Ramos (cell line): Measurements from ENCODE around the gene GEMIN5.
"Not testable (repeated sequence)": the region's sequence is repeated elsewhere in the genome, so short reads cannot be mapped to it uniquely, and the experiment has no call there.

Source experiments
- in situ Hi-C: fragments of 300-500 bp; cut with MboI; formaldehyde crosslinking; loops from one replicate; pipeline ENCODE4 v1.14.3; 2022; ENCODE audit warnings: low sequenced_read_pairs; ENCODE audit not compliant: unreplicated experiment

GEMIN5 gene, protein sequence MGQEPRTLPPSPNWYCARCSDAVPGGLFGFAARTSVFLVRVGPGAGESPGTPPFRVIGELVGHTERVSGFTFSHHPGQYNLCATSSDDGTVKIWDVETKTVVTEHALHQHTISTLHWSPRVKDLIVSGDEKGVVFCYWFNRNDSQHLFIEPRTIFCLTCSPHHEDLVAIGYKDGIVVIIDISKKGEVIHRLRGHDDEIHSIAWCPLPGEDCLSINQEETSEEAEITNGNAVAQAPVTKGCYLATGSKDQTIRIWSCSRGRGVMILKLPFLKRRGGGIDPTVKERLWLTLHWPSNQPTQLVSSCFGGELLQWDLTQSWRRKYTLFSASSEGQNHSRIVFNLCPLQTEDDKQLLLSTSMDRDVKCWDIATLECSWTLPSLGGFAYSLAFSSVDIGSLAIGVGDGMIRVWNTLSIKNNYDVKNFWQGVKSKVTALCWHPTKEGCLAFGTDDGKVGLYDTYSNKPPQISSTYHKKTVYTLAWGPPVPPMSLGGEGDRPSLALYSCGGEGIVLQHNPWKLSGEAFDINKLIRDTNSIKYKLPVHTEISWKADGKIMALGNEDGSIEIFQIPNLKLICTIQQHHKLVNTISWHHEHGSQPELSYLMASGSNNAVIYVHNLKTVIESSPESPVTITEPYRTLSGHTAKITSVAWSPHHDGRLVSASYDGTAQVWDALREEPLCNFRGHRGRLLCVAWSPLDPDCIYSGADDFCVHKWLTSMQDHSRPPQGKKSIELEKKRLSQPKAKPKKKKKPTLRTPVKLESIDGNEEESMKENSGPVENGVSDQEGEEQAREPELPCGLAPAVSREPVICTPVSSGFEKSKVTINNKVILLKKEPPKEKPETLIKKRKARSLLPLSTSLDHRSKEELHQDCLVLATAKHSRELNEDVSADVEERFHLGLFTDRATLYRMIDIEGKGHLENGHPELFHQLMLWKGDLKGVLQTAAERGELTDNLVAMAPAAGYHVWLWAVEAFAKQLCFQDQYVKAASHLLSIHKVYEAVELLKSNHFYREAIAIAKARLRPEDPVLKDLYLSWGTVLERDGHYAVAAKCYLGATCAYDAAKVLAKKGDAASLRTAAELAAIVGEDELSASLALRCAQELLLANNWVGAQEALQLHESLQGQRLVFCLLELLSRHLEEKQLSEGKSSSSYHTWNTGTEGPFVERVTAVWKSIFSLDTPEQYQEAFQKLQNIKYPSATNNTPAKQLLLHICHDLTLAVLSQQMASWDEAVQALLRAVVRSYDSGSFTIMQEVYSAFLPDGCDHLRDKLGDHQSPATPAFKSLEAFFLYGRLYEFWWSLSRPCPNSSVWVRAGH (N-terminal part only)

DNA sequence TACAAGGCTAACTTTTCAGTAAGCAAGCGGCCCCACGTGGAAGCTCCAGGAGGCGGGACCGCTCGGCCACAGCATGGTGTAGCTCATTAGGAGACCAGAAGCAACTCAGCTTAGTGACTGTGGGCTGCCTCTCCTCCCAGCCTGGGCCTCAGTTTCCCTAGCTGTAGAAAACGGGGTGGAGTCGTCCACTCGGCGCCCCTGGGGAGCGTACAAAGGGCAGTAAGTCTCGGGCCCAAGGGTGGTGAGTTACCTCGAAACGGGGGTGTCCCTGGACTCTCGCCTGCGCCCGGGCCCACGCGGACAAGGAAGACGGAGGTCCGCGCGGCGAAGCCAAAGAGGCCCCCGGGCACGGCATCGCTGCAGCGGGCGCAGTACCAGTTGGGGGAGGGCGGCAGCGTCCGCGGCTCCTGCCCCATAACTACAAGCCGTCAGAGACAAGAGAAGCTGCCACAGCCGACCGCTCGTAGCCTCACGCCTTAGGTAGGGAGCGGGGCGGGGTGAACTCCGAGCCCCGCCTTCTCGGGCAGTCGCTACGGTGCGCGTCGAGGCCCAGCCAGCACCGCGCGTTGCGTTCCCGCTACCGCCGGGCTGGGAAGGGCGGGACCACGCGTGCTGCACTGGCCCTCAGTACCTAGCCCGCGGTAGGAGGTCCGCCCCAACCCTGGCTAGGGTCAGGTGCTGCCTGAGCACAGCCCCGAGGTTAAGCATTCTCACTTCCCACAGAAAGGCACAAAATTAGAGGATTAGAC lies at the start of gene GEMIN5:
GEMIN5 (minus strand) TSS at position 494 of the 749 bp plus-strand sequence; CDS start at position 416, 78 bp downstream.
- in situ Hi-C loops: no loop called here

DNA sequence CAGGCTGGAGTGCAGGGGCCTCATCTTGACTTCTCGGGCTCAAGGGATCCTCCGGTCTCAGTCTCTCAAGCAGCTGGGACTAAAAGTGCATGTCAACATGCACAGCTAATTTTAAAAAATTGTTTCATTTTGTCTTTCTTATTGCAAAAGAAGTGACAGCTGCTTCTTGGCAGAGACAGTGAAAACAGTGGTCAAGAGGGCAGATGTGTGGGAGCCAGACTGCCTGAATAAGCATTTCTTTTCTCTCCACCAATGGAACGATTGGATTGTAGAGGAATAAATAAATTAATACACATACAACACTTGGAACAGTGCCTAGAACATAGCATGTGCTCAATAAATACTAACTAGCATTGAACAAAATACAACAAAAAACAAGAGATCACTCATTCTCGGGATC lies 48.1 kb upstream of the GEMIN5 start:
- in situ Hi-C loops: no loop called here

DNA sequence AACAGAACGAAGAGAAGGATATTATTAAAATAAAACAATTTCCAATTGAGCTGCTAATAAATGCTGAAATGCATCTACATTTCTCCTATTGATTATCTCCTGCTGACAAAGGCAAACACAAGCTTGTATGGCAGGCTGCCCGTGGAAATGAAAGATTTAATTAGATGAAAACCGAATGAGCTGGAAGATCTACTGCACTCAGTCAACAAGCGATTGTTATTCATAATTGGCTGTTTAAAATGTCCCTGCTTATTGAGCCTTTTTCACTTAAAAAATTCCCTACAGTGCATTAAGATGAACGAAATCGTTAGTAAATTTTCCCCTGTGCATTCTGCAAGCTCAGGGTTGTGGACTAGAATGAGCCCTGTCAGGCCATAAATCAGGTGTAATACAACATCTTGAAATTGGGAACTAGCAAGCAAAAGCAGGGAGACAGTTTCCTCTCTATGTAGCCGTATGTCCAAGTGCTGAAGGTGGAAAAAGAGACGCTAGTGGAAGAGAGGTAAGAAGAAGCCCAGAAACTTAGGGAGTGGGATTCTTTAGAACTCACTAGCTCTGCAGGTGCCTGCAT lies 47.0 kb upstream of the GEMIN5 start:
- in situ Hi-C loops: no loop called here

DNA sequence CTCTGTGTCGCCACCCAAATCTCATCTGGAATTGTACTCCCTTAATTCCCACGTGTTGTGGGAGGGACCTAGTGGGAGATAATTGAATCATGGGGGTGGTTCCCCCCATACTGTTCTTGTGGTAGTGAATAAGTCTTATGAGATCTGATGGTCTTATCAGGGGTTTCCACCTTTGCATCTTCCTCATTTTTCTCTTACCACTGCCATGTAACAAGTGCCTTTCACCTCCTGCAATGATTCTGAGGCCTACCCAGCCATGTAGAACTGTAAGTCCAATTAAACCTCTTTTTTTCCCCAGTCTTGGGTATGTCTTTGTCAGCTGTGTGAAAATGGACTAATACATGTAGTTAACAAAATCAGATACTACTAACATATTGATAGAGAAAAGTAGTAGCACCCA lies 40.3 kb upstream of the GEMIN5 start:
- in situ Hi-C loops: not testable (repeated sequence)

DNA sequence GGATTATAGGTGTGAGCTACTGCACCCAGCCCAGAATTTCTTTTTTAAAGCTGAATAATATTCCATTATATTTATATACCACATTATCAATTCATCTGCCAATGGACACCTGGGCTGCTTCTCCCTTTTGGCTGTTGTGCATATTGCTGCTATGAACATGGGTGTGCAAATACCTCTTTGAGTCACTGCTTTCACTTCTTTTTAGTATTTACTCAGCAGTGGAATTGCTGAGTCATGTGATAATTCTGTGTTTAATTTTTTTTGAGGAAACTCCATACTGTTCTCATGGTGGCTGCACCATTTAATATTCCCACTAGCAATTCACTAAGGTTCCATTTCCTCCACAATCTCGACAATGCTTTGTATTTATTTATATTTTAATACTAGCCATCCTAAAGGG lies 39.4 kb upstream of the GEMIN5 start:
- in situ Hi-C loops: no loop called here

DNA sequence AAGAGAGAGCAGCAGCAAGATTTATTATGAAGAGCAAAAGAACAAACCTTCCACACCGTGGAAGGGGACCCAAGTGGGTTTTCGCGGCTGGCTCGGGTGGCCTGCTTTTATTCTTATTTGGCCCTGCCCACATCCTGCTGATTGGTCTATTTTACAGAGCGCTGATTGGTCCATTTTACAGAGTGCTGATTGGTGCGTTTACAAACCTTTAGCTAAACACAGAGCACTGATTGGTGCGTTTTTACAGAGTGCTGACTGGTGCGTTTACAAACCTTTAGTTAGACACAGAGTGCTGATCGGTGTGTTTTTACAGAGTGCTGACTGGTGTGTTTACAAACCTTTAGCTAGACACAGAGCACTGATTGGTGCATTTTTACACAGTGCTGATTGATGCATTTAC lies 38.1 kb upstream of the GEMIN5 start:
- in situ Hi-C loops: not testable (repeated sequence)

DNA sequence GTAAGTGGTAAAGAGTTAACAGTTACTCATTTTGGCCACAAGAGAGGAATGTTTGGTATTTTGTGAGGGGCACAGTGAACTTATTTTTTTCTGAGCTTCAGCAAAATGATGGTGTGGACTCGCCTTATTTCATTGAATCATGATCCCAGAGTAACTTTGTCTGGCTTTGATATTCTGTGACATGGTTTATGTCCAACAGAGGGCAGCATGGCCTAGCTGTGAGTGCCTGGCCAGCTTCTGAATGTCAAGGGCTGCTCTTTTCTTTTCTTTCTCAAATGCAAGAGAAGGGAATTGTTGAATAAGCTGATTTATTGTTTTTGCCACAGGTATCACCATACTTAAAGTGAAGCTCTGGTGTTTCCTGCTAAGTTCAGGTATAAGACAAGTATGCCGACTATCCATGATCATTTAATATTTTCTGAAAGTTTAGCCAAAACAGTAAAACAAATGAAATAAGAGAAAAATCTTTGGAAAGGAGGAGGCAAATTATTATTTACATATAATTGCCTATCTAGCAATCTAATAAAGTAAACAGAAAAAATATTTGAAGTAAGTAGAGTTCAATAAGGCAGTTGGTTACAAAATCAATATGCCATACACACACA lies 34.6 kb upstream of the GEMIN5 start:
- in situ Hi-C loops: no loop called here

DNA sequence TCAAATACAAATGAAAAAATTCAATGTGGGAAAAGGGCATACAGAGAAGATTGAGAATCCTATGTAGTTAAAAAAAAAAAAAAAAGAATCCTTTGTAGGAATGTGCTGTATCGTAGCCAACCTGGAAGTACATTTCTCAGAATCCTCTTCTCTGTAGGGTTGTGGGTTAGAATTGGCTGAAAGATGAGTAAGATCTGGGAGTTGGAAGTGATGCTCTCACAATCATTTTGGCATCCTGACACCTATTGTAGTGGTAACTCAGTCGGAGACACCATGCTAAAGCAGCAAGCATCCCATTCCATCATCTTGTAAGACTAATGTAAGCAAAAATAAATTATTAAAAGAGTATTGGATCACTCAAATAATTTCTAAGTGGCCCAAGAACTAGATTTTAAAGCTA lies 33.5 kb upstream of the GEMIN5 start:
- in situ Hi-C loops: no loop called here

DNA sequence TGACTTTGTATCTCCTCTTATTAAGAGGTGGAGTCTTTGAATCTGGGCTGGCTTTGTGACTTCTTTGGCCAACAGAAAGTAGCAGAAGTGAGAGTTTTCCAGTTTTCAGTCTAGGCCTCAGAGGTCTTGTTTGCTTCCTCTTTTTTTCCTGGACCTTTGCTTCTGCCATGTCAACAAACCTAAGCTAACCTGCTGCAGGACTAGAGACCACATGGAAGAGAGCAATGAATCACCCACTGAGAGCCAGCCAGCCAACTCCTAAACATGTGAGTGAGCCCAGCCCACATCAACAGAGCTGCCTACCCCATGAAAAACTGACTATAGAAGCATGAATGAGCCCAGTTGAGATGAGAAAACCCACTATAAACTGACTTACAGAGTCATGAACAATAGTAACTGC lies 32.7 kb upstream of the GEMIN5 start:
- in situ Hi-C loops: no loop called here

DNA sequence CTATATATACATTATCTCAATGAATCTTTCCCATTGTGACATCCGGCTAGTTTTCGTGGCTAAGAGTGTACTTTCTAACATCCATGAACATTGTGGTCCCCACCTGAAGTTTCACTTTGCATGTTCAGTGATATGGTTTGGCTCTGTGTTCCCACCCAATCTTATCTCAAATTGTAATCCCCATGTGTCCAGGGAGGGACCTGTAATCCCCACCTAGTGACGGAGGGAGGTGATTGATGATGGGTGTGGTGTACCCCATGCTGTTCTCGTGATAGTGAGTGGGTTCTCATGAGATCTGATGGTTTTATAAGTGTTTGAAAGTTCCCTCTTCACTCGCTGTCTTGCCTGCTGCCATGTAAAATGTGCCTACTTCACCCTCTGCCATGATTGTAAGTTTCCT lies 30.9 kb upstream of the GEMIN5 start:
- in situ Hi-C loops: no loop called here

DNA sequence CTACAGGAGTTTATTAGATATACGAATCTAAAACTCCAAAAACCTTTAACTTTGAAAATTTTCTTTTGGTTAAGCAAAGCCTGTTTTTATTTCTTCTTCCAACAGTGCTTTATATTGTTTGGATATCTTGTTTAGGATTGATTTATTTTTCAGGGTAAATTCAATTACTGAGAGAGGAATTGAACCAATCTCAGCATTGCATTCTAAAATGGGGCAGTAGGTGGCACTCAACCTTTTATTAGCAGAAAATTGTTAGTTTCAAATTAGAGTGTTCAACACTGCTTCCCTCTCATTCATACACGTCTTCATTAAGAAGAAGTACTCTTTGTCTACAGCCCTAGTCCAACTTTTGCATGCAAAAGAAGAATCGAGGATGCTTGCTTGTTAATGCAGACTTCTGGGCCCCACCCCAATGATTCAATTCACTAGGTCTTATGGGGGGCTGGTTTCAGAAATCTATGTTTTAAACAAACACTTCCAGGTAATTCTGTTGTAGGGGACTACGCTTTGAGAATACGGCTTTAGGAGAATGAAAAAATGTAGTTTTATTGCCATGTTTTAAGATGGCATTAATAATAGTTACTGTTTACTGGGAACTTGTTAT lies 29.5 kb upstream of the GEMIN5 start:
- in situ Hi-C loops: no loop called here

DNA sequence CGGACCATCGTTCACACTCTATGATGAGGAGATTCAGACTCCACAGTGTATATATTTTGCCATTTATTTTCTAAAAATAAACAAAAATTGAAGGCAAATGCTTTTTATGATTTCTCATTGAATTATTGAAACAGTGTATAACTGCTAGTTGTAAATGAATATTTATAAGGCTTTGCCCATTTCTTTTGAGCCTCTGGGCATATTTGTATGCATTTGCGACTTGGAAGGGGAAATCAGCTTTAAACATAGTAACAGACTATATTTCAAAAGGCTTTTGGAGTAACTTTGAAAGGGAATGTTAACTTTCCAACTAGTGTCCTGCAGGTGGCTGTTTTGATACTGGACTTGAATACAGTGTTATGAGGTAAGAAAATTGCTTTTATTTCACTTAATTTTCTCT lies 28.9 kb upstream of the GEMIN5 start:
- in situ Hi-C loops: no loop called here

DNA sequence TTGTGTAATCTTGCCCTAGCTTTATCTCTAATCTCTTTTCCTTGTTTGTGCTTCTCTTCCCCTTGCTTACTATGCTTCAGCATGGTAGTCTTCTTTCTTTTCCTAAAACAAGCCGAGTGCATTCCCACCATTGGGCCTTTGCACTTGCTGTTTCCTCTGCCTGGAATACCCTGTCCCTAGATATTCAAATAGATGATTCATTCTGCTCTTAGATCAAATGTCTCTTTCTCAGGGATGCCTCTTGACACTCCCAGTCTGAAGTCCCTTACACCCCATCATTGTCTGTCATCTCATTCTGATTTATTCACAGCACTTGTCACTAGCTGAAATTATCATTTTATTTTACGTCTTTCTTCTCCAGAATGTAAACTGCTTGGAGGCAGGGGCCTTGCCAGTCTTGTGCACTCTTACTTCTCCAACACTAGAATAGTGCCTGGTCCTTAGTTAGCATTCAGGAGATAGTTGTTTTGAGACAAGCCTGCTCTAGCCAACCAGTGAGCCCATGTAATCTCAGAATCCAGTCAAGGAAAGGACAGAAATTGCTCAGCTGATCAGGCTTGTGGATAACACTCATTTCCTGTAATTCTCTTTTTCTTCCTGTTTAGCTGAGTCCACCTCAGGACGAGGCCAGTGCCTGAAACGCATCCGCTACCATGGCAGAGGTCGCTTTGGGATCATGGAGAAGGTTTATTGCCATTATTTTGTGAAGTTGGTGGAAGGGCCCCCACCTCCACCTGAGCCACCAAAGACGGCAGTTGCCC lies 28.2 kb upstream of the GEMIN5 start:
- in situ Hi-C loops: no loop called here

DNA sequence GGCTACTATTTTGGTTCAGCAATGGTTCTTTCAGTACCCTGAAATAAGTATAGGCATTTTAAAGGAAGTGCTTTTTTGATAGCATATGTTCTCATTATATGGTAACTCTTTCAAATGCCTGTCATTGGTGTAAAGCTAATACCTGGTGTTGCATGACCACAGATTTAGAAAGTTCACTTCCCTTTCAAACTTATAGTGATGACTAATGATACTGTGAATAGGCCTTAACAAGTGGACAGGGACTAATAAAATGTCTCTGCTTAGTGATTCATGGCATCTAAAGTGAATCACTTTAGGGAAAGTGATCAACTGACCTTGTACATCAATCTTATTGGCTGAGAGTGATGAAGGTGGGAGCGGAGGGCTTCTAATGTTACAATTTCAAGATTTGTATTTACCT lies 24.5 kb upstream of the GEMIN5 start:
- in situ Hi-C loops: no loop called here

DNA sequence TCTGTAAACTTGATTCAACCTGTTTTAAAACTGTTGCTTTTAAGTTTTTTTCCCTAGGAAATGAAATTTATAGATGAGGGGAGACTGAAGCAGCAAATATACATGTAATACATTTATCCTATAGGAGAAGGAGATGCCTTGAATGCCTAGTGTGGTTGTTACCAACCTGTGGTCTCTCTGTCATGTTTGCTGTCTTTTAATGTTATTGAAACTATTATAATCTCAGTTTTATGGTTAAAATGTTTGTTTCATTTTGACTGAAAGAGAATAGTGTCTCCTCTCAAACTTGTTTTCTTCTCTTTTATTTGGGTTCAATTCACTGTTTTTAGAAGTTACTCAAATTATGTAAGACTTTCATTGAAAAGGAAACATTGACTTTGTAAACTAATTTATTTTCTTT lies 18.7 kb upstream of the GEMIN5 start:
- in situ Hi-C loops: no loop called here

DNA sequence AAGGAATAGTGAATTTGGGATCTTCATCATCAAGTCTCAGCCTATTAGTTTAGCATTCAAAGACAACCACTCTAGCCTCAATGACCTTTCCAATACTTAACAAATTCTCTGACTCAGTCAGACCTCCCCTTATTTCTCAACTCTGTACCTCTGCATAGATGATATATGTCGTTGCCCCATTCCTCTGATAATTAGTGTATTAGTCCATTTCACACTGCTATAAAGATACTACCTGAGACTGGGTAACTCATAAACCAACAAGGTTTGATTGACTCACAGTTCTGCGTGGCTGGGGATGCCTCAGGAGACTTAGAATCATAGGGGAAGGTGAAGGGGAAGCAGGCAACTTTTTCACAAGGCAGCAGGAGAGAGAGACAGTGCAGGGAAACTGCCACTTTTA lies 11.8 kb upstream of the GEMIN5 start:
- in situ Hi-C loops: no loop called here

DNA sequence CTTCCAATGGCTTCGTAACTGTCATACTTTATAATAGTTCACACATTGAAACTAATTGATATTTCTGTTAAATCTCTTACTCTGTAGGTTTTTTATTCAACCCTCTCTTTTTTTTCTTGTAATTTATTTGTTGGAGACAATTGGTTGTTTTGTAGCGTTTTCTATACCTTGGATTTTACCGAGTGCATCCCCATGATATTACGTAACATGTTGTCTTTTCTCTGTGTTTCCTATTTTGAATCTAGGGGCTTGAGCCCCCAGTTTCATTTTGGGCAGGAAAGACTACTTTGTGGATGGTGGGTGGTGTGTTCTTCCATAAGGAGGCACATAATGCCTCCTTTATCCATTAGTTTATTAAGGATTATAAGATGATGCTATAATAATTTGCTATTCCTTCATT lies 10.3 kb upstream of the GEMIN5 start:
- in situ Hi-C loops: no loop called here

DNA sequence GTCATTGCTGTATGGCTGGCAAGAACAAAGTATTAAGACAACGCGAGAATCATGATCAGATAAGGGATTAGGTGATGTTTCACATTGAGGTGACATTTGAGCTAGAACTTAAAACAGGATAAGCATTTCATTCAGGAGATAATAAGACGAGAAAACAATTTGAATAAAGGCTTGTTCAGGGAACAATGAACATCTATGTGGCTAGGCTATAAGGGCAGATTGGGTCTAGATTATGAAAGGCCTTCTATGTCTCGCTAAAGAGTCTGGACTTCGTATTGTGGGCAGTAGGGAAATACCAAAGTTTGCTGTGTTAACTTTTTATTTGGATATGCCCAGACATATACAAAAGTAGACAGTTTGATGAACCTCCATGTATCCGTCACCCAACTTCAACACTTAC lies 9.8 kb upstream of the GEMIN5 start:
- in situ Hi-C loops: no loop called here
